GM12873 (cell line): ENCODE results near the gene CREBBP.

ENCODE experiments used
- CTCF ChIP-seq: IDR thresholded peaks from 2 replicates; pipeline ENCODE4 v1.5.1; 2012; ENCODE audit warnings: low read depth, mild to moderate bottlenecking, moderate library complexity, low read length, control low read depth; ENCODE audit not compliant: insufficient read depth; ENCODE audit errors: missing control alignments

Gene CREBBP

GRCh38 chr16:3706253-3707012, 174.1 kb downstream of the CREBBP start:
- TF ChIP-seq CTCF, result no peak

GRCh38 chr16:3702082-3702481, 178.4 kb downstream of the CREBBP start:
- TF ChIP-seq CTCF, result no peak

DNA sequence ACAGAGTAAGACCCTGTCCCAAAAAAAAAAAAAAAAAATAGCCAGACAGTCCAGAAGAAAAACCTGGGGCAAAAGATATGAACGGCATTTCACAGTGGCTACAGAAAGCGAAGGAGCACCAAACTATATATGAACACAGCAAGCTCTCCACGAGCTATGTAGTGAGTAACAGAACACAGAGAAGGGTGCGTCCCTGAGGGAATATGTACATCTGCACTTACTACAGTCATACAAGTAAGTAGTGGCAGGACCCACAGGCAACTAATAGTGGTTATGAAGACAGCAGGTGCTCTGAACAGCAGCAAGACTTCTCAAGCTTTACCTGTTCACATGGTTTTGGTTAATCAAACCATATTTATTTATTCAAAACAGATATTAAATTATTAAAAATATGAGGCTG, 179.0 kb downstream of the CREBBP start:
- no peak for TF ChIP-seq CTCF

- no peak for TF ChIP-seq CTCF
Observed at GRCh38 chr16:3698941-3699340, 181.6 kb downstream of the CREBBP start.

DNA sequence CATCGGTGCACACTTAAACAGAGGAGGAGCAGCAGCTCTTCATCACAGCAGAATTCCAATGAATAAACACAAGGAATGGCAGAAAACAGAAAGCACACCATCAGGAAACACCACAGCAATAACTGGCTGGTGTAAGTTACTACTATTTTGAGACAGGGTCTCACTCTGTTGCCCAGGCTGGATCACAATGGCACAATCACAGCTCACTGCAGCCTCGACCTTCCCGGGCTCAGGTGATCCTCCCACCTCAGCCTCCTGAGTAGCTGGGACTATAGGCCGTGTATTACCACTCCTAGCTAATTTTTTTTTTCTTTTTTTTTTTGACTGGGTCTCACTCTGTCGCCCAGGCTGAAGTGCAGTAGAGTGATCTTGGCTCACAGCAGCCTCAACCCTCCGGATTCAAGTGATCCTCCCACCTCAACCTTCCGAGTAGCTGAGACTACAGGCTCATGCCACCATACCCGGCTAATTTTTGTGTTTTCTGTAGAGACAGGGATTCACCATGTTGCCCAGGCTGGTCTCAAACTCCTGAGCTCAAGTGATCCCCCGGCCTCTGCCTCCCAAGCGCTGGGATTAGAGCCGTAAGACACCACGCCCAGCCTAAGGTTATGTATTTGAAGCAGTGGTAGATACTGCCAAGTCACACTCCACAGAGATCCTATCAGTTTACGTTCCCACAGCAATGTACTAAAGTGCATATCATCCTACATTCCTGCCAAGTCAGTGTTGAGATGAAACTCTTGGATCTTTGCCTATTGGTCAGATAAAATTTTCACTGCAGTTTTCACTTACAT, 183.9 kb downstream of the CREBBP start:
- TF ChIP-seq CTCF, result no peak

GRCh38 chr16:3695610-3696369, 184.7 kb downstream of the CREBBP start:
- no peak for TF ChIP-seq CTCF

DNA sequence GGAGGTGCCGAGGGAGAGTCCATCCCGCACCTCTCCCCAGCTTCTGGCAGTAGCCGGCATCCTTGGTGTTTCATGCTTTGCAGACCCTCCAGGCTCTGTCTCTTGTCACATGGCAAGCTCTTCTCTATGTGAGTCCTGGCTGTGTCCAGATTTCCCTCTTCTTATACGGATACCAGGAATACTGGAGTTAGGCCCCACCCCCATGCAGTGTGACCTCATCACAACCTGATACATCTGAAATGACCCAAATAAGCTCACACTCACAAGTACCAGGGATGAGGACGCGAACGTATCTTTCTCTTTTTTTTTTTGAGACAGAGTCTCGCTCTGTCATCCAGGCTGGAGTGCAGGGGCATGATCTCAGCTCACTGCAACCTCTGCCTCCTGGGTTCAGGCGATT, 186.5 kb downstream of the CREBBP start:
- TF ChIP-seq CTCF, result no peak
